CD4-positive, alpha-beta T cell treated with Interleukin-21 for 1 hour (primary cell): ENCODE measurements around the gene CUEDC1.

ENCODE experiments used
- DNase-seq: peaks from one replicate; pipeline ENCODE4 v3.0.0-alpha.2; 2020

The CUEDC1 gene

DNA sequence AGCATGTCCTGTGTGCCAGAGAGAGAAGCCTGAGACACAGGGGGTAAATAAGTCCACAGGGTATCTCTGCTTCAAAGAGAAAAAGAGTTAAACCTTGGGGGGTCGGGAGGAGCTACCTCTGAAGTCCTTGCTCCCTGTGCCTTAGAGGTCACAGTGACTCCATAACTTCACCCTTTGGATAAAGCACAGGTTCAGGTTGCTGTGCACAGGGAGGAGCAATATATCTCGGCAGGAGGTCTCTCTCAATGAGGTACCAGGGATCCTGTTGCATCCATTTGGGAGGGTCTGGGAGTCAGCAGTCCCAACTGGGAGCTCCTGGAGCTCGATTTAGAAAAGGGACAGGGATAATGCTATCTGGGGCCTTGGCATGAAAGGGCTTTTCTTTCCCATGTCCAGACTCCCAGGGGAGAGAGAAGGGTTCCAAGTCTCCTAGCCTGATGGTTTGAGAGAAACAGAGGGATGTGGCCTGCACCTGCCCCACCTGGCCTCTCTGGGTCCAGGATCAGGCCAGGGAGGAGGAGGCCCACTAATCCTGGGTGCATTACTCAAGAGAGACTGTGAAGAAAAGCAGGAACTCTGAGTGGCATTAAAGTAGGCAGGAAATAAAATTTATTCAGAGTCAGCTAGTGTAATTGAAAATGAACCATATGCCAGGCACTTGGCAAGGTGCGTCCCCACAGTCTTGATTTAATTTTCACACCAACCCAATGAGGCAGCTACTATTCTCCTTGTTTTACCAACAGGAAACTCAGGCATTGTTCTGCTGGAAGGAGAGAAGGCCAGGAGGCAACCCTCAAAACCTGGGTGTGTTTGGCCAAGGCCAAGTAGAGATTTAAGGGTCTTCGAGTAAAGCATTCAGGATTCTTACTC, 40.7 kb downstream of the CUEDC1 start:
- DNase-seq, result no peak

DNA sequence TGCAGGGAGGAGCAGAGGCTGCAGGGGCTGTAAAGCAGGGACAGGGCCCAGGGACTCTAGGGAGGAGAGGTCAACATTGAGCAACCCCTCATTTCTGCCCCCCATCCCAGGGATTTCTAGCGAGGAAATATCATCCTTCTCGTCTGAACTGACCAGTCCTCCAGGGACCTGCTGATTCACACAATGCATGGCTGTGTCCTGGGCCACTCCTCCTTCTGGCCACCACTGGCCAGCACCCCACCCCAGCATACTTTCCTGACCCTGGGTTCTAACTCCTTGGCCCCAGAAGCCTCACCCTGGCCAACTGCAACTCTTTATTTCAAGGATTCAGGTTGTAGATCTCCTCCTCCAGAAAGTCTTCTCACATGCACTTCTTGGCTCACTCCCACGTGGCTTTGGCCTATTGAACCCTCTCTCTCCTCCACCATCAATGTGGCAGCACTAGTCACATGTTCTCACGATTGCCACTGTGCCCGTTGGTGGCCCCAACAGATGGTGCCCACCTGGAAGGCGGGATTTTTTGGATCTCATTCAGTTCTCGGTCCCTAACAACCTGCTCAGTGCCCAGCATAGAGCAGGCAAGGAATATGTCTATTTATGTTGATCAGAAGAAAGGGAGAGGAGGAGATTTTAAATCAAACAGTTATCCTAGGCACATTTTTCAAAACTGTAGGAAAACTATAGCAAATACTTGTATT, 41.5 kb downstream of the CUEDC1 start:
- no peak for DNase-seq

DNA sequence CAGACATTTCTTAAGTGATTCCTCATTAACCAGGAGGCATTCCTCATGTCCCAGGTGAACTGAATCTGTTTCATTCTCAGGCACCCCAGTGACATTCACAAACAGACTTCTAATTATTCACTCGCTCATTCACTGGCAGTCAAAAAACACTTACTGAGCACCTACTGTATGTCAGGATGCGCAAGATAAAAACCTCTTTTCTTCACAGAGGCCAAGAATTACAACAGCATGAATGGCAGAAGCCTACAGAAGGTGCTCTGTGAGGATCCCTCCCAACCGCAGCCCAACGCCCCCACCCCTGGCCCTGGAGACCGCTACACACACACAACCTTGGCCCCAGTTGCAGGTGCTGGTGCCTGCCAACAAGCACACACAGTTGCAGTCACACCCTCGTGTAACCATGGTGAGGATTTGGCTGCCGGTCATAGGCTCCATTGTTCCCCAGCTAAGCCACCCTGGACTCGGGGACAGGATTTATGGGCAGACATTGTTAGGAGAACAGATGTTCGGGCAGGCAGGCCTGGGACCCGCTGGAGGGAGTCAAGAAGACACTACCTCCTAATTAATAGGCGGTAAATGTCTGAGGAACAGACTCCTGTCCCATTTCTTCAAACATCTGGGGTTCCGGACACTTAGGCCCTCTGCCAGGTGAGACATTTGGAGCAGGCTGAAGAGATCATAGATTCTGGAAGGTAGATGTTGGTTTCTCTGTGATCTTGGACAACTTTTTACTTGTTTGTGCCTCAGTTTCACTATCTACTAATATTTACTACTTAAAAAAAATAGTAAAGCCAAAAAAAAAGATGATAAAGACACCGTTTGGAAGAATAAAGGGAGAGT, 43.2 kb downstream of the CUEDC1 start:
- no peak for DNase-seq

DNA sequence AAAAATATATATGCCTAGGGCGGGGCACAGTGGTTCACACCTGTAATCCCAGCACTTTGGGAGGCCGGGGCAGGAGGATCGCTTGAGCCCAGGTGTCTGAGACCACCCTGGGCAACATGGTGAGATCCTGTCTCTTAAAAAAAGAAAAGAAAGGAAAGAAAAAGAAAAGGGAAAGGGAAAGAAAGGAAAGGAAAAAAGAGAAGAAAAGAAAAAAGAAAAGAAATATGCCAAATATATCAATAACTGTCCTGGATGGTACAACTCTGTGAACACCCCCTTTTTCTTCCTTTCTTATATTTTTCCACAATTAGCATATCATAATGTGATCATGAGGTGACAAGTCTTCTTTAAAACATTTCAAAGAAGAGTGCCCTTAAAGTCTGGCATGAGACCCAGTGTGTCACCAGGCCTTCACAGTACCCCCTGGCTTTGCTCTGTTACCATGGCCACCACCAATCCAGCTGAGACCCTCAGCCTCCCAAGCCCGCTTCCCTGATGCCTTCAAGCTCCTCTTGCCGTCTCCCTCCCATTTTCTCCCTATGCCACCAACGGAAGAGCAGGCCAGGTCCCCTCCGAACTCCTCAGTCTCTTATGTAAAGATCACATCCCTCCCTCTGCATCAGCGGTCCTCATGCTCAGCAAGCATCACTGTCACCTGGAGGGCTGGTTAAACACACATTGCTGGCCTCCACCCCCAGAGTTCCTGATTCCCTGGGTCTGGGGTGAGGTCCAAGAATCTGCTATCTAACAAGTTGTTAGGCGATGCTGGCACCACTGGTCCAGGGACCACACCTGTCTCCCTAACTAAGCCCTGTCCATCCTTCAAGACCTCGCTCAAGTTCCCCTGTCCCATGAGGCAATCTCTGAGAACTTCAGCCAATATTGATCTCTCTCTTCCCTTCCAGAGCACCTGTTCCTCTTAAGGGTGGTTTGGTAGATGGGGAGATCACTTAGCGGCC, 44.5 kb downstream of the CUEDC1 start:
- DNase-seq, result no peak

DNA sequence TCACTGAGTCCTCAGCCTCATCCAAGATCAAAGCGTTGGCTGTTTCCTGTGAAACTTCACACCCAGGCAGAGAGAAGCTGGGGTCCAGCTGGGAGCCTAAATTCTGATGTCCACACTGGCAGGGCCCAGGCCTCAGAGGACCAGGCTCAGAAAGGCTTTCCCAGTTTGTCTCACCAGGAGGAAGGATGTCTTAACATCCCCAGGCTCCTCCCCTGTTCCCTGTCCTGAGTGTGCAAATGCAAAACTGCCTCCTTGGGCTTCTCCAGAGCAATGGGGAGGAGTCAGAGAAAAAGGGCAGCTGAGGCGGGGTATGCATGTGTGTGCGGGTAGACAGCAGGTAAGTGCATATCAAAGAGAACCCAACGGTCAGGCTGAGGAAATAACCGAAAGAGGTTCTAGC, 45.7 kb downstream of the CUEDC1 start:
- no peak for DNase-seq

DNA sequence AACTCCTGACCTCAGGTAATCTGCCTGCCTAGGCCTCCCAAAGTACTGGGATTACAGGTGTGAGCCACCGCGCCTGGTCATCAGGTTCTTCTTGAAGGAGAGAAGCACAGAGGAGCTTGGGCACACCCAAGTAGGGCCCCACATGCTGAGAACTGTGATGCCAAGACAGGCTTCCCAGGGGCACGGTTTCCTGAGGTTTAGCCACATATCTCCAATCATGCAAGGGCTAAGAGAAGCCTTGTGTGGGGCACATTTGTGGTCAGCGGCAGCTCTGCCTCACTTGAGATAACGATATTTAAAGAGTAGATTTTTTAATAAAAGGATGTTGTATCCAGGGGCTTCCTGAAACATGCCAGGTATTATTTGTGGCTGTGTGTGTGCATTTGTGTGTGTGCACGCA, 46.9 kb downstream of the CUEDC1 start:
- DNase-seq, result no peak

DNA sequence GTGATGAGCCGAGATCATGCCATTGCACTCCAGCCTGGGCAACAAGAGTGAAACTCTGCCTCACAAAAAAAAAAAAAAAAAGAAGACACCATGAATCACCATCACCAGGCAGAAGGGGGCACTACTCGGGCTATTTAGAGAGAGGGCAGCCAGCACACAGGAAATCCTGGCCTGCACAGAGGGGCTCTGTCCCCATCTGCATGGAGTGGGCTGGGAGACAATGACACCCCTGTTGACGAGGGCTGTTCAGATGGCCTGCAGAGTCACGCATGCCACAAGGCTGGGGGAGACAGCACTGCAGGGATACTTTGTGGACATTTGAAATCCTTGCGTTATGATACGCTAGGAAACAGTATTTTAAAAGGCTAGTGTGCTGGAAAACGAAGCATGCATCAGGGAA, 48.3 kb downstream of the CUEDC1 start:
- DNase-seq, result no peak

DNA sequence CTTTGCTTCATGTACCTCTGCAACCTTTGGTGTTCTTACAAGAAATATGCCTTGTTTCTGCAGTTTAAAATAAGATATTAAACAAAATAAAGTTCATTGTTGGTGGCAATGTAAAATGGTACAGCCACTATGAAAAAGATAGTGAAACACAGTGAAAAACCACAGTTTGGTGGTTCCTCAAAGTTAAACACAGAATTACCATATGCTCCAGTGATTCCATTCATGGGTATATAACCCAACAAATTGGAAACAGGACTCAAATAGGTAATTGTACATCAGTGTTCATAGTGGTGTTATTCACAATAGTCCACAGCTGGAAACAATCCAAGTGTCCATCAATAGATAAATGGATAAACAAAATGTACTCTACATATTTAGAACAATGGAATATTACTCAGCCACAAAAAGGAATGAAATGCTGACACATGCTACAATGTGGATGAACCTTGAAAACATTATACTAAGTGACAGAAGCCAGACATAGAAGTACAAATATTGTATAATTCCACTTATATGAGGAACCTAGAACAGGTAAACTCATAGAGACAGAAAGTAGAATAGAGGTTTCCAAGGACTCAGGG, 49.2 kb downstream of the CUEDC1 start:
- DNase-seq, result no peak

DNA sequence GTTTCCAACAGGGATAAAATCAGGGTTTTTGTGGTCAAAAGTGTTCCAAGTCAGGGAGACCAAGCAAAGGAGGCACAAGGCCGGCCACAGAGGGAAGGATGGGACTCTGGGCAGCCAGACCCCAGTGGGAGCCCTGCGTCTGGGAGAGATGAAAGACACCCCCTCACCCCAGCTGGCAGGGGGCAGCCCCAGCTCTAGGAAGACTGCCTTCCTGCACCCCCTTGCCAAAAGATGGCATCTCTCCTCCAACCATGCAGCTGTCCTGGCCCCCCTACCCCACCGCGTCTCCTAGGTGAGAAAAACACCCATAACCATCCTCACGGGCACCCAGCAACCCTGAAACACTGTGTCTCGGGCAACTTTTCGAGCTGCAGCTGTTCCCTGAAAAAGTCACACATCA, 51.3 kb downstream of the CUEDC1 start:
- no peak for DNase-seq

DNA sequence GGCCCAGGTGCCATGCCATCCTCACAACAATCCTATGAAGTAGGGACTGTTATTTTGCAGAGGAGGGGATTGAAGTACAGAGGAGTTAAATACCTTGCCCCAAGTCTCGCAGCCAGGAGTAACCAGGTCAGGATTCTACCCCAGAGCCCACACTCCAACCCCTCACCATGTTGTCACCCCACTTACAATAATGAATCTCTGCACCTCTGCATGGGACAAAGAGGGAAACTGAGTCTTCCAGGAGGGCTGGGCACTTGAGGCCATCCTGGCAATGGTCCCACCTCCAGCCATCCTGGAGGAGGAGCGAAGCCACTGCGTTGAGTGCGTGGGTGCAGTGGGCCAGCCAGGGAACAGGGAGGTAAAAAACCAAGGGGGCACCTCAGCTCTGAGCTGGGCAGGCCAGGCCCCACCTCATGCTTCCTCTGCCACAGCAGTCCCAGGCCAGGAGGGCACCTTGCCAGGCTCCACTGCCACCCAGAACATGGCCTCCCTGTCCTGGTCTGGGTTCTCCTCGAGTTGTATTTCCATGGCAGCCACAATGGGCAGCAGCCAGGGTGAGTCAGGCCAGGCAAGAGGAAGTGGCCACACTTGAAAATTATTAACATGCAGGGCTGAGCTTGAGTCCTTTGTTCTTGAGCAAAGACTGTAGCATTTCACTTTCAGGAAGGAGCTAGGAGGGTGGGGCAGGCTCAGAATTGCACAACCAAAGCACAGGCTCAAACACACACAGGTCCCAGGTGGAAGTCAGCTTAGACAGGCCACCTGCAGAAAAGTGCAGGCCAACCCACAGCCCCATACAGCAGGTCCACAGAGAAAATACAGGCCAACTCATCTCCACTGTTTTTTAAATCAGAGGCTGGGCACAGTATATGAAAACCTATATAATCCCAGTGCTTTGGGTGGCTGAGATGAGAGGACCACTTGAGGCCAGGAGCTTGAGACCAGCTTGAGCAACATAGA, 52.1 kb downstream of the CUEDC1 start:
- DNase-seq, result peak; percentile 4

DNA sequence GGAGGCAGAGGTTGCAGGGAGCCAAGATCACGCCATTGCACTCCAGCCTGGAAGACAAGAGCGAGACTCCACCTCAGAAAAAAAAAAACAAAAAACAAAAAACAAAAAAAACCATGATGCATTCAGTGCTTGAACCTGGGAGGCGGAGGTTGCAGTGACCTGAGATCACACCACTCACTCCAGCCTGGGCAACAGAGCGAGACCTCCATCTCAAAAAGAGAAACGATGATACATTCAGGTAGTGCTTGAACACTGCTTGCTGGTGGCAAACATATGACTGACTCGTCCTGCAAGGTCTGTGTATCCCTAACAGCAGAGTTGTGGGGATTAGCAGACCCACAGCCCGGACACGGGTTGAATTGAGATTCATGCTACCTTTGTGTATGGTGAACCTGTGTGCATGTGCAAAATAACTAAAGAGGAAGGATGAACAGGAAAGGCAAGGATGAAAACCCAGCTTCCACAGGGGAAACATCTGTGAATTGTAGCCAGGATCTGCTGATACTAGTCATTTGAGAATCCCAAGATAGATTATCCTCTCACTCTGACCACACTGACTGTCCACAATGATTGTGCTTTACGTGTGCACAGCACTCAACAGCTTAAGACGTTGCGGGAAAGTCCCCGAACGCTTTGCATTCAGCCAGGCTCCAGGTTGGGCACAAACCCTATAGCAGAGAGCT, 53.0 kb downstream of the CUEDC1 start:
- no peak for DNase-seq

DNA sequence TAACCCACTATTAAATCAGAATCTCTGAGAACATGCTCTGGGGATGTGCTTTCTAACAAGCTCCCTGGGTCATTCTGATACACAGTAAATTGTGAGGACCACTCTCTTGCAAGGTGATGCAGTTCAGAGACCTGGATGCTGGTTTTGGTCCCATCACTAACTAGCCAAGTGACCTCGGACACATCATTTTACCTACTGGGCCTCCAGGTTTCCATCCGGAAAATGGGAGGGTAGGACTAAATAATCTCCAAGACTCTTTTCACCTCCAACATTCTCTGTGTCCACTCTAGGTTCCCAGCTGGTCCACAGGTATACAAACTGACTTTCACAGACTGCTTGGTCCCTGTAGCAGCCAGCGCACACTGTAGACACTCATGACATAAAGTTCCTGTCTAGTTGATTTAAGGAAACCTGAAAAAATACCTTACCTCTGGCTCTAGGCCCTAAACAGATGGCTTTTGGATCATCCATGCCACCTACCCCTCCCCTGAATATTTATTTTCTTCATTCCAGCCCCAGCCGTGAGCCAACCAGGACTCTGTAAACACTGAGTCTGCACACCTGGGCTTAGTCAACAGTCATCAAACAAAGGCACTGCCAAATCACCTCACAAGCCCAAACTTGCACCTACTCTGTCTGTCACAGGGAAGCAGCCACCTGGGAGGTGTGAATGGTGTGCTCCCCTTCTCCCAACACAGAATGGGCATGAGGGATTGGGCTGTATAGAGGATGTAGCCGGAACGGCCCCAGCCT, 54.0 kb downstream of the CUEDC1 start:
- no peak for DNase-seq

DNA sequence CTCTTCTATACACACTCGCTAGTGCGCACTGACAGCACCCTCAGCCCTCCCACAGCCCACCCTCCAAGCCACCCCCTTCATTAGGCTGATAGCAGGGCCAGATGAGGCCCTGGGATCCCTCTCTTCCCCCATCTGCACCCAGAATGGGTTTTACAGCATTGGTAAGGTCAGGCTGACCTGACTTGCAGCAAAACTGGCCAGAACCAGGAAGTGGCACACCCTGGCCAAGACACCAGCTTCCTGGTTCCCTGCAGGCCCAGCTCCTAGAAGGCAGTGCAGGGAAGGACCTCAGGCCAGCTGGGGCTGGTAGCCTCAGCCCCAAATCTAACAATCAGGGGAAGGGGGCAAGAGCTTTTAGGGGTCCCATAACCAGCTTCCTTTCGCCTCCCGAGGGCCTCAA, 55.4 kb downstream of the CUEDC1 start:
- no peak for DNase-seq

DNA sequence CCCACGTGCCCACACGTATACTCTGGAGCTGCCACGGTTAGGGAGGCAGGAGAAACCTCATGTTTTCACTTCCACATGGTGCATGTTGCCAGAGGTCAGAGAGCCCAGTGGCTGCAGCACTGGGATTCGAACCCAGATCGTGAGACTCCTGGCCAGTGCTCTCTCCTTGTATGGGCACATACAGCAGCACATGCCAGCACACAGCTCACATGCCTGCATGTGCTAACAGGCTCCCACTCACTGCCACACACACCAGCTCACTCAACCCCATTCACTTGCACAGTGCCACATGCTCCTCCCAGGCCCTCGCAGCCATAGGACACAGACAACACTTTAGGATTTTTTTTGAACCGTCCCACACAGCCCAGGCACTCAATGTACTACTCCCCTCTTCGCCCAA, 55.8 kb downstream of the CUEDC1 start:
- DNase-seq, result no peak

DNA sequence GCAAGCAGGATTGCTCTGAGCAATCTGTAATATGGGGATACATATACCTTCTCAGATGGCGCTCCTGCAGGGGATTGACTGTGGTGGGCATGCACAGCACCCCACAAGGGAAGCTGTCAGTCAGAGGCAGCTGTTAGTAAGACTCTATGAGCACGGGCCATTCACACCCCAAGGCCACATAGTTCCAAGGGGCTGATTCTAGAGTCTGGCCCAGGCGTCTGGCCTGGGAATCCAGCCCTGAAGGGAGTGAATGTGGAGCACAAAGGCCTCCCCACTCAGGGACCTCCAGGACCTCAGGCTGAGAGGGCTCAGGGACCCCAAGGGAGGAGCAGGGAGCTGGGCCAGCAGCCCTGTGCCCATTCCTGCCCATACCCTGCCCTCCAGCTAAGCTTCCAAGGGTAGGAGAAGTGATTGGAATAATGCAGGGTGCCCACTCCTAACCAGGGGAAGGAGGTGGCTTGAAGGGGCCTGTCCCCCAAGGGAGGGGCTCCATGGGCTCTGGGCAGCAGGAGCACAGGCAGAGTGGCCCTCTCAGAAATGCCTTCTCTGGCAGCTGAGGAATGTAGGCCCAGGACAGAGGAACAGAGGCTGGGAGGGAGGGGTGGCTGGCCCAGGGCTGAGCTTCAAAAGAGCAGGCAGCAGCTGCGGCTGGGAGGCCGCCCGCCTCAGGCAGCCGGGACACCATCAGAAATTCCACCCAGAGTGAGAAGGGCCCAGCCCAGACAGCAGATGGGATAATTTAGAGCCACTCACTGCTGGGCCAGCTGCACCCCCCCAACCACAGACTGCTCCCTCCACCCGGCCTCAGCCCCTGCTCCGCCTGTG, 56.5 kb downstream of the CUEDC1 start:
- DNase-seq, result no peak

DNA sequence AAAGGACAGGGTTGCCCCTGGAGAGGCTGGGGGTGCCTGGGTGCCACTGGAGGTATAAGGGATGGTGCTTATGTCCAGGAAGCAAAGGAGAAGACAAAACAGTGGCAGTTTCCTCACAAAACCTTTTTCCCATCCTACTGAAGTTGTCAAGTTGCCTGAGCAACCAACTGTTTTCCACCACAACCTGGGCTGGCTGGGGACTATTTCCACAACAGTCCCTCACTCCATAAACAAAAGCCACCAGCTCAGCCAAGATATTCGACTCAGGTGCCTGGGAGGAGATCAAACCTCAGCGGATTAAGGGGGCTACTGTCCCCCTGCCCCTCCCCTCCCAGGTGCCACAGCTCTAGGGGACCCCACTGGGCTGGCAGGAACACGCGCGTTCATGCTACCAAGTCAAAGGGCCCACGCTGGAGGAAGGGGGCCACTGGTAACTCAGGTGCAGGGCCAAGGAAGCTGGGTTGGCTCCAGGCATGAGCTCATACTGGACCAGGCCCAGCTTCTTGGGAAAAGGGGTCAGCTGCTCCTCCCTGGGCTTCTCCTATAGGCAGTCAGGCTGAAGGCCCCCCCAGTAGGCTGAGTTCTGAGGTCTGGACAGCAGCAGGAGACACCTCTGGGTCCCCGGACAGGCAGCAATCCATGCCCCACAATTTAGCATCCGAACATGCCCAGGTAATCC, 59.7 kb downstream of the CUEDC1 start:
- no peak for DNase-seq

DNA sequence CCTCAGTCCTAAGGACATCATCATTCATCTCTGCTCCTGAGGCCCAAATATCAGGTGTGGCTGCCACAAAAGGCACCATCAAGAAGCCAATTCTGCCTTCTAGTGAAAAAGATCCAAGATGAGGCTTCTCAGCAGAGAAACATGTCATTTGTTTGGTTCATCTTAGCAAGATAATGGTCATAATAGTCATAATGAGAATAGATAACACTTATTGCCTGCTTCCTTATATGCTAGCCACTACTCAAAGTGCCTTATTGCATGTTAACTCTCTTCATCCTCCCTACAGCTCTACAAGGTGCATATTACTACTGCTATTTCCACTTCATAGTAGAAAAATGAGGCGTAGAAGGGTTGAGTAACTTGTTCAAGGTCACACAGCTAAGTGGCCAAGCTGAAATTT, 60.4 kb downstream of the CUEDC1 start:
- no peak for DNase-seq
